ENCODE measurements around the gene SKP1. TPM values are rescaled to one million over a fixed set of nuclear protein-coding genes. Genes with fewer than 3 reads are reported as not detected.

SKP1 gene
- total RNA-seq = 298 and 517 TPM in 2 replicates

DNA sequence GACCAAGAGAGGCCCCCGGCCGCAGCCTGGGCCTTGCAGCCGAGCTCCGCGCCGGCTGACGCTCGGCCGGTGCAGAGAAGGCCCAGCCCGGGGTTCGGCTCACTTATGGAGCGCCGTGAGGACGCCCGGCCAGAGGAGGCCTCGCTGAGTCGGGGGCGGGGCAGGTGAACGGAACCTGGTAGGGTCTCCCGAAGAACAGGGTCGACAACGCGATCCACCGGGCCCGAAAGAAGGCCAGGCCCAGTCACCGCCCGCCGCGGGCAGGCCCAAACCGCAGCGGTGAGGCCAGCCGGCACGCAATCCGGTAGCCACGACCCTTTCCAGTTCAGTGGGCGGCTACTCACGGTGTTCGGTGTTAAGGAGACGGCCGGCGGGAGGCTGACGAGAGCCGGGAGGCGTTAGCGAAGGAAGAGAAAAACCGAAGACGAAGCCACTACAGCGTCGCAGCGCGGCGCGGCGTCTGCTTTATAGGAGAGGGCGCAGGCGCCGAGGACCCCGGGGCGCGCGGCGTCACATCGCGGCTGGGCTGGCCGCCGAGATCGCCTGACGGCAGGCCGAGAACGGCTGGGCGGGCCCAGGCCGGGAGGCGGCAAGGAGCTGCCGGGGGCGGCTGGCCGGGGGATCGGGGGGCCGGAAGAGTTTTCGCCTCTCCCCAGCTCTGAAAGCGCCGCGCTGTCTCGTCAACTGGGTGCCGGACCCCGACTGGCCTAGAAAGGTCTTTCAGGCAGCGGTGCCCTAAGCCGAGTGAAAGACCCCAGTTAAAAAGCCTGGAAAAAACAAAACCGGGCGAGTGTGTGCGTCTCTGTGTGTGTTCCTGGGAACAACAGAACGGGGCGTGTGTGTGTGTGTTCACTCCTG is at the start of gene SKP1:
Gene SKP1, minus strand, starts transcription at position 440 of the 858 bp plus-strand sequence. CDS start 2,928 bp downstream, outside the sequence.

DNA sequence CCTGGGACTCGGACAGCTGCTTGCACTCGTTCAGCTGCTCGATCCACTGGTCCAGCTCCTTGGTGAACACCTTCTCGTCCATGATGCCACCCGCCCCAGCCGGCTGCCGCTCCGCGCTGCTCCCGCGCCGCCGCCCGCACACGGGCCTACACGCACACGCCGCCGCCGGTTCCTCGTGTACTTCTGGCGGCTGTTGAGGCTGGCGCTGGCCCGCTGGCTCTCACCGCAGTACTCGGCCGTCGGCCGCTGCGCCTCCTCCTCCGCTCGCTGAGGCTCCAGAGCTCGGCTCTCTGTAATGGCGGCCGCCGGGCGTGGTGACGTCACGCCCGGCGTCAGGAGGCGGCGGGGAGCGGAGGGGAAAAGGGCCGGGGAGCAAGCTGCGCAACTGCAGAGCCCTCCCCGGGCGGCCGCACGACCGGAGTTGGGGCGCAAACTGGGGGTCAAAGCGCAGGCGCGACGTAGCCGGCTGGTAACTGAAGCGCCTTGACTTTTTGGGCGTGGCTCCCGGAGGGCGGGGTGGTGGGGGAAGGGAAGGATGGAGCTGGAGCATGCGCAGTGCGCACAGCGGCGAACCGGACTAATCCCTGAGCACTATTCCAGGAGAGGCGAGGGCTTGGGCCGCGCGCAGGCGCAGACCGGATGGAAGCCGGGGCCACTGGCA is 49.2 kb upstream of the SKP1 start, which contains the start of gene PPP2CA:
Gene PPP2CA, minus strand, starts transcription at position 294 of the 661 bp plus-strand sequence. Its CDS starts 212 bp downstream, at position 82.

DNA sequence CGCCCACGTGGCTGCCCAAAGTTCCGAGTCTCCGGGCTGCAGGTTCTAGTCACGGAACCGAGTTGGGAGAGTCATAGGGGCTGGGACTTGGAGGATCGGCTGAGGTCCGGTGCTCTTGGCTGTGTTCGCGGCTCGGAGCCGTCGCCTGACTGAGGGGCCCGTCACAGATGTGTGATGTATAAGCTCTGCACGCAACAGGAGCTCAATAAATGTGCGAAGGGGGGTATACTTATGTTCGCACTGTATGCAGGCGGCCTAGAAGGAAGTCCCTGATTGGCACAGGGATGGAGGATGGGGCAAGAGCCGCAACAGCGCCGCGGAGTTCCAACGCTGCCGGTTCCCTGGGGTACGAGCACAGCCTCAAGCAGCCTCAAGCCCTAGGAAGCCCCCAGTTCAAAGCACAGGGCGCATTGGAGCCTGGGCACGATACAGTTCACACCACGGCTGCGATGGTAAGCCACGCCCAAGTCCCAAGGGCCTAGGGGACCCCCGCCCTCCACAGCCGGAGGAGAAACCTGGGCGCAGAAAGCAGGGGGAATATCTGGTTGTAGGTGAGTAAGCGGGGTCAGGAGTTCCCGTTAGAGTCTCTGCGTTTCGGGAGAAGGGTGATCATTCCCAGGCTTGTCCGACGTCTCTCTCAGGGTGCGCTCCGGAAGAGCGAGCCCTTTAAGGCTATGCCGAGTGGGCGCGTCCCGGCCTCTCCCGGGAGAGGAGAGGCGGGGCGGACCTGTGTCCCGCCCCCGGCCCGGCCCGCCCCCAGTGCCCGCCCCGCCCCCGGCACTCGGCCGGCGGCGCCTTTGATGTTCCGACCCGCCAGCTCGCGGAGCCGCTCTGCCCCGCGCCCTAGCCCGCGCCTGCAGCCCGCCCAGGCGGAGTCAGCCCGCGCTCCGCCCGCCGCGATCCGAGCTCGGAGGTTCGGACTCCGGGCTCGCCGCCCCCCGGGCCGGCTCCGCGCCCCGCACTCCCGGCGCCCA is 62.6 kb downstream of the SKP1 start, which contains the start of gene TCF7:
Gene TCF7, plus strand, starts transcription at position 780 of the 974 bp plus-strand sequence. CDS start 226 bp downstream, outside the sequence.

Other genes starting within 250 kb of the SKP1 start
- gene C5orf15, start 208.3 kb downstream of the SKP1 start, total RNA-seq = 77.9 and 89.1 TPM in 2 replicates
- 407 and 554 TPM in 2 replicates for gene VDAC1, start 172.0 kb downstream of the SKP1 start, total RNA-seq
- gene TCF7, start 62.3 kb downstream of the SKP1 start, total RNA-seq = under 0.01 and 0.09 TPM in 2 replicates
- gene PPP2CA, start 49.1 kb upstream of the SKP1 start, total RNA-seq = 62.4 and 171 TPM in 2 replicates
- gene CDKL3, start 190.2 kb upstream of the SKP1 start, total RNA-seq = 0.37 and 3.0 TPM in 2 replicates
- 18.1 and 41.4 TPM in 2 replicates for gene UBE2B, start 194.6 kb upstream of the SKP1 start, total RNA-seq
- gene CDKN2AIPNL, start 234.9 kb upstream of the SKP1 start, total RNA-seq = 14.8 and 17.5 TPM in 2 replicates

All from smooth muscle cell of the umbilical artery (primary cell).